COLO668 (cell line): ENCODE data around the gene PEAK3.

Experiments
- DNase-seq: peaks from one replicate; lab custom pipeline; 2025; ENCODE audit not compliant: unreplicated experiment; lab: John Stamatoyannopoulos, UW

Gene PEAK3, protein sequence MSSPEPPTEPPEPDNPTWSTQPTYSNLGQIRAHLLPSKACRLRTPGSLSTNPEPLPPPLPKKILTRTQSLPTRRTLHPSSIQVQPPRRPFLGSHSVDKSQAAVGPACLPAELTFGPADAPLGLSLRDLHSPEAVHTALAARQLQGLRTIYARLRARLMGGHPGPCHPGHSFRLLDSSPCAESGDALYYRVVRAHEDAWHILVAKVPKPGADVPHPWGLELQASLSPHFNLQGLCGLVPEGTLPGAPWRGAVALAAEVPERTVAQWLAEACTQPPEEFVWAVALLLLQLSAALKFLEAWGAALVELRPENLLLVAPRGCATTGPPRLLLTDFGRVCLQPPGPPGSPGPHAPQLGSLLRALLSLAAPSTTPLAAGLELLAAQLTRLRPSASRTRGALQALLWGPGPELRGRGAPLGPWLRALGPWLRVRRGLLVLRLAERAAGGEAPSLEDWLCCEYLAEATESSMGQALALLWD

DNA sequence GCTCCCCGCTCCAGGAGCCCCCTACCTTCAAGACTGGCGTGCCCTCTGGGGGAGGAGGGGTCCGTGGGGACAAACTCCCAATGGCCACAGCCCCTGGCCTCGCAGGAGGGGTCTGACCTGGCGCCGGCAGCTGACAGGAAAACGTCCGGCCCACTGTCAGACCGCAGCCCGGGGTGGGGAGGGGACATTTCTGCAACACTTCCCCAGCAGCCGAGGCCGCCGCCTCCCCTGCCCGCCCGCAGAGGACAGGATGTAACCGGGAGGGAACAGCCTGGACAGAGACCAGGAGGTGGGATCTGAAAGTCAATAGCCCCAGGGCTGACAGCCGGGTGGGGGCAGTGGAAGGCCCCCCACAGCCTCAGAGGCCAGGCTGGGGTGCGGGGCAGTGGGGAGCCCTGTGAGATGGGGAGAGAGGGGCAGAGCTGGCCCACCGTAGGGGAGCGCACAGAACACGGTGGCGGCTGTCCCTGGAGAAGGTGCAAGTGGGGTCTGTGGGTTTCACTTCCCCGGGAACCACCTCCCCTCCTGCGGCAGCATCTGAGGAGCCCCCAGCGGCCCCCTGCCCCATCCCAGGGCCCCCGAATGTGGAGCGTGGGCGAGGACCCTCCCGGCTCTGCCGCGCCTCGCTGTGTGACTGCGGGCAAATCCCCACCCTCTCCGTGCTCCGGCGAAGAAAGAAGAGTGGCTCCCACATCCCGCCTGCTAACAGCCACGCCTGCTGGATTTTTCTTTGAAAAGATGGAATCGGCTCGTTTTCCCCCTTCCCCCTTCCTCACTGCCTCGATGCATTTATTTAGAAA, at the start of gene PEAK3:
PEAK3 (minus strand) TSS at position 114 of the 800 bp plus-strand sequence. CDS start 1,244 bp downstream, outside the sequence.
- DNase-seq, result no peak

DNA sequence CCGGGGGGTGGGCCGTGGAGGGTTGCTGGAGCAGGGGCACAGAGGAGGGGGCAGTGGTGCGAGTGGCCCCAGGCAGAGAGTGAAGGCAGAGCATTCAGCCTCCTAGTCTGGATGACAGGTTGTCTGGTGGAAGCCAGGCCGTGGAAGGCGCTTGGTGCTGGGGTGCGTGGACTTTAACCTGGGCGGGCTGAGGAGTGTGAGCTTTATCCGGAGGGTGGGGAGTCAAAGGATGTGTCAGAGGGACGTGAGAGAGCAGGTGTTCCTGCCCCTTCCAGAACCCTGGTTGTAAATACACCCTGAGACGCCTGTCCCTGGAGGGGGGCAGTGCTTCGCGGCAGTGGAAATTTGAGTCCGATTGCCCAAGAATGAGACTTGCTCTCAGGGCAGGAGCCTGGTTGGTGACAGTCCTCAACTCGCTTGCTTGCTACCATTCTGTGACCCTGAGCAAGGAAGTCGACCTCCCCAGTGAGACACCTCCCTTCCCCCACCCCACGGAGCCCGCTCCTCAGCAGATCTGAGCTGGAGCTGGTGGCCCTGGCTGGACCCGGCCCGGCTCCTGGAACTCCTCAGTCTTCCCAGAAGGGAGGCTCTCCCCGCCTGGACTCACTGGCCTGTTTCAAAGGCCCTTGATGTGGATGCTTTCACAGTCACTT, 48.8 kb upstream of the PEAK3 start:
- DNase-seq, result peak; percentile 89

DNA sequence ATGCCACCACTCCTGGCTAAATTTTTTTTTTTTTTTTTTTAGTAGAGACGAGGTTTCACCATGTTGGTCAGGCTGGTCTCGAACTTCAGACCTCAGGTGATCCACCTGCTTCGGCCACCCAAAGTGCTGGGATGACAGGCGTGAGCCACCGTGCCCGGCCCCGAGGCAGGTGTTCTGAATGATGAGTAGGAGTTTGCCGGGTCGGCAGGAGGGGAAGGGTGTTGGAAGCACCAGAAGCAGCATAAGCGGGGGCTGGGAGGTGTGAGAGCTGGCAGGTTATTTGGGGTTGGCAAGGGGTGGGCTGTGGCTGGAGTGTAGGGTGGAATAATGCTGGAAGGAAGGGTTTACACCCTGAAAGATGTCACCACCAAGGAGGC, 48.3 kb upstream of the PEAK3 start:
- peak; percentile 72 for DNase-seq

DNA sequence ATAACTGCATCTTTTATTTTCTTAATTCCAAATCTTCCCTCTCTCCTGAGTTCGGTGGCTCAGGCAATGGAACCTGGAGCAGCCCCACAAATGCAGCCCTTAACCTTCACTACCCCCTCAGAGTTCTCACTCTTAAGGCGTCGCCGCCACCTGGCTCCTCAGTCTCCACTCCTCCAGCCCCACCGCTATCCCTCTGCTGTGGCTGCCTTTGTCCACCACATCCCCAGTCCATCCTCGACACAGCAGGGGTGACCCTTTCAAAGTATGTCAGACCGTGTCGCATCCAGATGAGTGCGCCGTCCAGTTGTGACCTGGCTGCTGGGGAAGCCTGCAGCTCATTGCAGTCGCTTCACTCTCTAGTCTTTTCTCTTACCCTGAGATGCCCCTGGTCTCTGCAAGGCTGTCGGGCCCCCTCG, 47.5 kb upstream of the PEAK3 start:
- peak; percentile 37 for DNase-seq

DNA sequence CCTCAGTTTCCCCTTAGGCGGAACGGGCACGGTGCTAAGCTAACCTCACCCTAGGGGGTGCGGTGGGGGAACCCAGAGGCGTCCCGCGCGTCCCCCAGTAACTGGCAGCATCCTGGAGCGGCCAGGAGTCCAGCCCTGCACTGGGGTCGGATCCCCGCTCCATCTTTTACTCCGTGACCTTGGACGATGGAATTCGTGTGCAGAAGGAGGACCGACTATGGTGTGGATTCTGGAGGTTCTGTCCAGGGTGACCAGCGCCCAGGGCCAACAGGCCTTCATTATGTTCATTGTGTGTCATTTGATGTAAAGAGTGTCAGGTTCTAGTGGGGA, 47.1 kb upstream of the PEAK3 start:
- peak; percentile 26 for DNase-seq

DNA sequence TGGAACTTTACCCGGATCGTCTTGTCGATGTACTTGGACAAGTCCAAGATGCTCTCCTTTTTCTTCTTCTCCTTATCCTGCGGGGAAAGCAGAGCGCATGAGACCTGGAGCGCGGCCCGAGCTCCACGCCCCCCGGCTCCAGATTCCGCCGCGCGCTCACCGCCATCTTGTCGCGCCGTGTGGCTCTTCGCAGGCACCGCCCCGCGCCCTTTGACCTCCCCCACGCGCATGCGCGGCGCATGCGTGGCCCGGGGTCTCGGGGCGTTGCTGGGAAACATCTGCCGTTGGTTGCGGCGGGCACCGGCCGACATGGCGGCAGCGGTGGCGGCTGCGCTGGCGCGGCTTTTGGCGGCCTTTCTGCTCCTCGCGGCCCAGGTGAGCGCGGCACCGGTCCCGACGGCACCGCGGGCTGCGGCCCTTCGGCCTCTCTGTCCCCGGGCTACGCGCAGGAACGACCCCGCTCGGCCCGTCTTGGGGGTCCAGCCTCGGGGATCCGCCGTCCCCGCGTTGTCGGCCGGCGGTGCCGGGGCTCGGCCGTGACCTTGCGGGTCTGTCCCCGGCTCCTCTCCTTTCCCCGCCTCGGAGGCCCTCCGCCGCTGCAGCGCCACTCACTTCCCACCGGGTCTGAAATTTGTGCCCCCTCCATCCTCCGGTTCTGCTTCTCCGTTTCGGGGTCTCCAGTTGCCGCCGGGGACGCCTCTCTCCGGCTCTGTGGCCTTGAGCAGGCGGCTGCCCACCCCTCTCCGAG, 46.6 kb upstream of the PEAK3 start, which contains the start of the genes LSM7 and SPPL2B:
LSM7 (minus strand) TSS at position 186 of the 748 bp plus-strand sequence; CDS start at position 166, 20 bp downstream.
SPPL2B (plus strand) TSS at position 284 of the 748 bp plus-strand sequence; CDS start at position 310, 26 bp downstream.
- DNase-seq, result peak; percentile 96

DNA sequence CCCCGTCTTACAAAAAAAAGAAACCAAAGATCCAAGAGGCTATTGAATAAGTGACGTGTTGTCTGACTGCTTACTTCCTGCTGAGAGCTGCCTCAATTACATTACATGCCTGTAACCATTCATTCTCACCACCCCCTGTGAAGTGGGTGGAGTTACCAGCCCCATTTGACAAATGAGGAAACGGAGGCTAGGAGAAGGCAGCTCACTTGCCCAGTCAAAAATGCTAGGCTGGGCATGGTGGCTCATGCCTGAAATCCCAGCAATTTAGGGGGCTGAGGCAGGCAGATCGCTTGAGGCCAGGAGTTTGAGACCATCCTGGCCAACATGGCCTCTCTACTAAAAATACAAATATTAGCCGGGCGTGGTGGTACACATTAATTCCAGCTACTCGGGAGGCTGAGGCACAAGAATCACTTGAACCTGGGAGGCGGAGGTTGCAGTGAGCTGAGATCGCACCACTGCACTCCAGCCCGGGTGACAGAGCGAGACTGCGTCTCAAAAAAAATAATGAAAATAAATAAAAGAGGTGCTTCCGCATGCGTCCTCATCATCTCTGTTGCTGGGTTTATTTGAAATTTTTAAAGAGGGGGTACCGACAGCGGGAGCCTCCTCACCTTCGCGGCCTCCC, 45.9 kb upstream of the PEAK3 start:
- DNase-seq, result peak; percentile 41

DNA sequence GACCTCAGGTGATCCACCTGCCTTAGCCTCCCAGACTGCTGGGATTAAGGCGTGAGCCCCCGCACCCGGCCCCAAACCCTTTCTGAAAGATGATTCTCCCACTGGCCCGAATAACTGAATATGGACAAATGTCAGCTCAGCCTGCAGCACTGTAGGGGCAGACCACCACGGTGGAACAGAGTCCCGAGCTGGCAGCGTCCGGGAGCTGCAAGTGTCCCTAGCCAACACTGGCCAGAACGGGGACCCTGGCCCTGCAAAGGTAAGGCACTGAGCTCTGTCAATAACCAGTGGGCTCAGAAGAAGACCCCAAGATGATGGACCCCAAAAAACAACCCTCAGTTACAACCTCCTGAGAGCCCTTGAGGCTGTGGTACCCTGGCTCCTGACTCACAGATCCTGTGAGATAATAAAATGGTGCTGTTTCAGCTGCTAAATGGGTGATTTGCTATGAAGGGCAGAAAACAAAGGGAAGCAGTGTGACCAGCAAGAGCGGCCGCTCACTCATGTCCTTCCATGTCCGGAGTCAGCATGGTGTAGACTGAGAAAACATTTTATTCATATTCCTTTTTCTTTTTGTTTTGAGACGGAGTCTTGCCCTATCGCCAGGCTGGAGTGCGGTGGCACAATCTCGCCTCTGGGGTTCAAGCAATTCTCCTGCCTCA, 44.9 kb upstream of the PEAK3 start:
- no peak for DNase-seq

DNA sequence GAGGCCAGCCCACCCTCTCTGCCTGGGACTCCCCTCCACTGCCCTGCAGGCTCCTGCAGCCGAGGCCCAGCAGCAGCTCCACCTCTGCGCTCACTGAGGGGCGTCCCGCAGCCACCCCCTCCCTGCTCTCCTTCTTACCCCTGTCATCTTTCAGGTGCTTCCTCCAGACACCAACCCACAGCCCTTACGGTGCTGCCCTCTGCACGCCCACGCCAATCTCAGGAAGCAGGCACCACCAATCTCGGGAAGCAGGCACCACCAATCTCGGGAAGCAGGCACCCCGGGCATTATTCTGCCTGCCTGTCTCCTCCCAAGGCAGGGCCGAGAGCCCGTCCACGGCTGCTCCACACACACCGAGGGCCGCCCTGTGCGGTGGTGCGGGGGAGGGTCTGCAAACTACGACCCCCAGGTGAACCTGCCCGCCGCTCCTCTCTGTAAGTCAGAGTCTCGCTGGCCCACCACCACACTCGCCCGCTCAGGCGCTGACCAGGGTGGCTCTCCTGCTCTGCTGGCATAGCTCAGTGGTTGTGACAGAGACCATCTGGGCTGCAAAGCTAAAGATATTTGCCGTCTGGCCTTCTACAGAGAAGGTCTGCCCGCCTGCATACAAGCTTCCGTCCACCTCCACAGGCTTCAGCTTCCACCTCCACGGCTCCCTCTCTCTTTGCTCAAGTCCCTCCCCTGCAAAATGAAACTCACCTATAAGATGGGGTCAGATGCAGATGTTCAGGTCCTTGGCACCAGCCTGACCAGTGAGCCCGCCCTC, 43.5 kb upstream of the PEAK3 start:
- no peak for DNase-seq

DNA sequence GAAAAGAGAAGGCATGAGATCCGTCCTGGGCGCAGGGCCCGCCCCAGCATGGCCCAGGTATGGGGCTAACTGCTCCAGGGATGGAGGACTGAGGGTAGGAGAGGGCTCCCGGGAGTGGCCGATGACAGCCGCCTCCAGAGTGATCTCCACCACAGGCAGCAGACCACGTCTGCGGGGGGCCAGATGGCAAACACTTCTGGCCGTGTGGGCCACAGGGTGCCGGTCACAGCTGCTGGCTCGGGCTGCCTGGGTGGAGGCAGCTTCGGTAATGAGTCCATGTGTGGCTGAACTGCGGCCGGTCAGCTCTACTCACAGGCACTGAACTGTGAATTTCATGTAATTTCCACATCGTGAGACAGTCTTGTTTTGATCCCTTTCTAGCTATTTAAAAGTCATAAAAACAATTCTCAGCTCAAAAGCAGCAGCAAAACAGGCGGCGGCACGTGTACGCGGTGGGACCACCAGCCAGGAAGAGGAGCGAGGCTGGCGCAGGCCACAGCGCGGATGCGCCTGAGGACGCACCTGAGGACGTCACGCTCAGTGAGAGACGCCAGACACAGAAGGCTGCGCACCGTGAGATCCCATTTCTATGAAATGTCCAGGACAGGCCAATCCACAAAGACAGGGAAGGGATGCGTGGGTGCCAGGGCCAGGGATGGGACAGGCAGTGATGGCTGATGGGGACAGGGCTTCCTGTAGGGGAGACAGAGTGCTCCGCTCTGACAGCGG, 42.4 kb upstream of the PEAK3 start:
- DNase-seq, result no peak

DNA sequence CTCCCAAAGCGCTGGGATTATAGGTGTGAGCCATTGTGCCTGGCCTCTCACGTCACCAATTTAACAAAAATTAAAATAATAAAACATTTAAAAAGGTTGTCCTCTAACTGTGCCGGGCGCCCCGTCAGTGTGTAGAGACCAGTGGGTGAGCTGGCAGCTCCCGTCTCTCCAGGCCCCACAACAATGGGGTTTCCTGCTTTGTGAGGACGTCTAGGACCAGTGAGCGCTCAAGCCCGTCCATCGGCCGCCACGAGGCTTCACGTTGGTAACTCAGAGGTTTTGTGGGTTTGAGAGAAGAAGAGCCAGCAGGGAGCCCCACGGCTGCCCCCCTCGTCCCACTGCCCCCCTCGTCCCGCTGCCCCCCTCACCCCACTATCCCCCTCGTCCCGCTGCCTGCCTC, 41.7 kb upstream of the PEAK3 start:
- DNase-seq, result no peak

DNA sequence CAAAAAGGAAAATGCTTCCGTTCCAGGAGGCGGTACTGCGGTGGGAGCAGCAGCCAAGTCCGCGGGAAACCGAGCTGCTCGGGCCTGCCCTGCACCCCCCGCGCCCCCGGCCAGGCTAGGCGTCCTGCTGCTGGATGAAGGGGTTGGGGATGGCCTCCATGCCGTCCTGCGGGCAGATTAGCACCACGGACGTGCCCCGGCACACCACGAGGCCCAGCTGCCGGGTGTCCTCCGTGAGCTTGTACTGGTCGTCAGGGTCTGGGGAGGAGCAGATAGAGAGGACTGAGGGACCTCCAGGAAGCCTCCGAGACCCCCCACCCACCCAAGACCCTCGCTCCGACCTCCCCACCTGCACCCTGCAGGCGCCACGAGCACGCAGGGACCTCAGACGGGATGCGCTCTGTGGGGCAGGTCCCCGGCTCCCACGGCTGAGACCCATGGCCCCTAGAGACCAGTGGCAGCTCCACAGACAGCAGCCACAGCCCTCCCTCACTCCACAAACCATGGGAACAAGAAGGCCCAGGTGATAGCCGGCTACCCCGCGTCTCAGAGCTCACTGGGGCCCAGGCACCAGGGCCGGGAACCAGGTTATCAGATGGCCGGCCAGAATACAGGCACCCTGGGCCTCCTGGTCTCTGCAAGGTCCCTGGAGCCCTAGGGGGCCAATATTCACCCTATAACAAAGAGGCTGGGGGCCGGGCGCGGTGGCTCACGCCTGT, 39.7 kb upstream of the PEAK3 start:
- no peak for DNase-seq

DNA sequence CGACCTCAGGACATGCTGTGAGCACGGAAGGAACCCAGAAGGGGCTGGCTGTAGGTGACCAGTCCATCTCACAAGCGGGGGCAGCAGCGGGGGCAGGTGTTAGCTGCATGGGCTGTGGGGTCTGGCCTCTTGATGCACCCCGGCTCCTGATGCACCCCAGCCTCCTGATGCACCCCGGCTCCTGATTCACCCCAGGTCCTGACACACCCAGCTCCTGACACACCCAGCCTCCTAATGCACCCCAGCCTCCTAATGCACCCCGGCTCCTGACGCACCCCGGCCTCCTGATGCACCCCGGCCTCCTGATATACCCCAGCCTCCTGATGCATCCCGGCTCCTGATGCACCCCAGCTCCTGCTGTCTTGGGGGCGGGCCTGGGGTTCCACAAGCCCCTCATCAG, 39.0 kb upstream of the PEAK3 start:
- DNase-seq, result no peak

DNA sequence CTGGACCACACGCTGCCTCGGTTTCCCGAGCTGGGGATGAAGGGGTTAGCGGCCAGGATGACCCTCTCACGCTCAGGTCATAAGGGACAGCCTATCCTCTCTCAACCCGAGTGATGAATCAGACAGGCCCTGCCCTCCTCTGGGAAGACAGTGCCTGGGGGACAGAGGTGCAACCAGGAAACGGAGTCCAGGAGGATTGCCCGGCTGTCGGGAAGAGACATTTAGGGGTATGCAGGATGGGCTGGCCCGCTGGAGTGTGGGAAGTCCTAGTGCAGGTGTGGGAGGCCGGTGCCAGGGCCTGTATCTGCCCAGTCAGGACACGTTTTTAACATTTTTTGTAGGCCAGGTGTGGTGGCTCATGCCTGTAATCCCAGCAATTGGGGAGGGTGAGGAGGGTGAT, 38.1 kb upstream of the PEAK3 start:
- no peak for DNase-seq

DNA sequence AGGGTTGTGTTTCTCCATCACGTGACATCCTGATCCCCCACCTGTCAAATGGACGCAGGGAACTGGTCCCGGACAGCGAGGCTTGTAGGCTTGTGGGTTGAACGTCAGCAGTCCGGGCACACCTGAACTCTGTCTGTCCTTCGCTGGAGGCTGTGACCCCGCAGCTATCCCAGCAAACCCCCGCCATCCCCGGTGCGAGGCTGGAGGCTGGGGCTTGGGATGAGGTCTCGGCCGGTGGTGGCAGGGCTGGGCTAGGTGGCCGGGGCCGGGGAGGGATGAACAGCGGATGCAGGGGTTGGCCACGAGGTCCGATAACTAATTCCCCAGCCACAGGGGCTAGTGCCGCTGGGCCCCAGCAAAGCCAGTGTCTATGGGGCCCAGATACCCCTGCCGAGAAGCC, 37.6 kb upstream of the PEAK3 start:
- DNase-seq, result no peak

DNA sequence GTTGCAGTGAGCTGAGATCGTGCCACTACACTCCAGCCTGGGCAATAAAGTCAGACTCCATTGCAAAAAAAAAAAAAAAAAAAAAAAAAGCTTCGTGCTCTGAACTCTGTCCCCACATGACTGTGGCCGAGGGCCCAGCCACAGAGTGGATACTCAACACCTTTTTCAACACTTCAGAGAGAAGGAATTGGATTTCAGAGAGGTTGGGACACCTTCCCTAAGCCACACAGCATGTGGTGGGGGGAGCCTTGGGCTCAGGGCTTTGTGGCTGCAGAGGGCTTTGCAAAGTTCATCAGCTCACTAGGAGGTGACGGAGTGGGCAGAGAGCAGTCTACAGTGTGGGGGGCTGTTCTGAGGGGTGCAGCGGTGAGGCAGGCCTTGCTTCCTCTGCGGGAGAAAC, 36.9 kb upstream of the PEAK3 start:
- no peak for DNase-seq

DNA sequence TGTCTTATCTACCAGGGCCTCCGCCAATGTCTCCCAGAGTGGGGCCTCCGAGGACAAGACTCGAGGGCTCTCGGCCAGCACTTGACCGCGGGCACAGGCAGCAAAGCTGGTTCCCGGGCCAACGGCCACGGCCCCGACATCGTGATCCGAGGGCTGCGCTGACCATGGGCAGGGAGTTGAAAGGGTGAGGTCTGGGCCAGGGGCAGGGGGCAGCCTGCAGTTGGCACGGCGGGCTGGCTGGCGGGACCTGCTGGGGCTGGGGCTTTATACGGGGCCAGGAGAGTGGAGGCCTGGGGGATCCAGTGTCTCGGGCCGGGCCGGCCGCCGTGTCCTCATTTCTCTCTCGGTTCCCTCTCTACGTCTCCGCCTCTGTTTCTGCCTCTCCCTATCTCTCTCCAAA, 35.8 kb upstream of the PEAK3 start:
- no peak for DNase-seq

DNA sequence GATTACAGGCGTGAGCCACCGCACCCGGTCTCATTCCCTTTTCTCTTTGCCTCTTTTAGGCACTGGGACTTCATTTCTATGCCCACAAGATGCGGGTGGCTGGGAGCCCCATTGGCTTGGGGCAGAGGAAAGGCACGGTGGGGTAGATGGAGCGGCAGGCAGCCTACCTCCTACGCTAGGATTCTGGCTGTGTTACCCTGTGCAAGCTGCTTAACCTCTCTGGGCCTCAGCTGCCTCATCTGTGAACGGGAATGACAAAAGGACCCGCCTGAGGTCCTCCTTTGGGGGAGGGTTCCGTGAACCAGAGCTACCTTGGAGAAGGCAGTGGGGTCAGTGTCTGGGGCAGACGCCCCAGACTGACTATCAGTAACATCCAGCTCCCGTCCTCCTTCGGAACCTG, 35.3 kb upstream of the PEAK3 start:
- DNase-seq, result no peak
